Activated CD8-positive, alpha-beta T cell treated with anti-CD3 and anti-CD28 coated beads for 36 hours (primary cell): ENCODE results near the gene ADGRF3. TPM values are rescaled to one million over a fixed set of nuclear protein-coding genes. Genes with fewer than 3 reads are reported as not detected.

Experiments
- ATAC-seq: fragments of 200-7000 bp; cut with Tn5 transposase; one replicate; pipeline ENCODE4 v1.10.0; 2021; ENCODE audit warnings: mild to moderate bottlenecking, moderate library complexity
- CTCF ChIA-PET: fragments of 350-600 bp; sonication (Branson Sonifier 250); formaldehyde crosslinking; loops from one replicate; lab custom pipeline; 2021; ENCODE audit warnings: antibody characterized with exemption; lab: Charles Lee
- POLR2A ChIA-PET: fragments of 350-600 bp; sonication (Branson Sonifier 250); formaldehyde crosslinking; loops from one replicate; lab custom pipeline; 2021; ENCODE audit warnings: antibody characterized with exemption; lab: Charles Lee
- DNase-seq: peaks from one replicate; pipeline ENCODE4 v3.0.0-alpha.2; 2020
- H3K27ac Mint-ChIP-seq: one replicate; pipeline ENCODE4 v1.8.0; 2021; ENCODE audit warnings: mild to moderate bottlenecking, mixed read lengths
- H3K27me3 Mint-ChIP-seq: one replicate; pipeline ENCODE4 v1.8.0; 2021; ENCODE audit warnings: mixed read lengths
- H3K36me3 Mint-ChIP-seq: one replicate; pipeline ENCODE4 v1.8.0; 2021; ENCODE audit warnings: low read depth, mixed read lengths
- H3K4me1 Mint-ChIP-seq: one replicate; pipeline ENCODE4 v1.8.0; 2021; ENCODE audit warnings: low read depth, mixed read lengths
- H3K4me3 Mint-ChIP-seq: one replicate; pipeline ENCODE4 v1.8.0; 2021; ENCODE audit warnings: mild to moderate bottlenecking, moderate library complexity, mixed read lengths
- H3K9me3 Mint-ChIP-seq: one replicate; pipeline ENCODE4 v1.8.0; 2021; ENCODE audit warnings: mixed read lengths
- CTCF ChIP-seq: fragments of 200-600 bp; IDR thresholded peaks from one replicate; pipeline ENCODE4 v1.8.0; 2022; ENCODE audit warnings: antibody characterized with exemption, mild to moderate bottlenecking
- intact Hi-C: fragments of 100-400 bp; cut with micrococcal nuclease; formaldehyde crosslinking; loops from one replicate; pipeline ENCODE4 v1.10.0; 2022
- total RNA-seq, 2 experiments: library from RNA; stranded (reverse); gene quantifications; one replicate each; pipeline ENCODE4 v1.2.3, GENCODE V29; 2021

Gene ADGRF3
- total RNA-seq, 2 experiments from 2014 or later: 4.8 to 5.7 TPM

GRCh38 chr2:26366957-26367356 is 20.4 kb upstream of the ADGRF3 start:
- ATAC-seq (no peak), DNase-seq (no peak)
- TF ChIP-seq CTCF: no peak
- no peaks in the 10 kb centered on the region for H3K27me3 Mint-ChIP-seq
- peaks cover 39% of the 10 kb centered on the region for H3K36me3 Mint-ChIP-seq
- intact Hi-C loops: no loop called here
- CTCF ChIA-PET: interaction anchor here (1.0 to 1.3 kb wide), 2 partner anchors 36 to 211 kb away, joined by 3 read pairs; no protein-coding TSS in a partner anchor
- no peak overlapping the region for H3K4me3 Mint-ChIP-seq
- H3K9me3 Mint-ChIP-seq: no peaks in the 10 kb centered on the region
- POLR2A ChIA-PET: no interaction called here
- peaks cover 9% of the 10 kb centered on the region for H3K4me1 Mint-ChIP-seq
- no peak overlapping the region for H3K27ac Mint-ChIP-seq

GRCh38 chr2:26364669-26365068 is 18.1 kb upstream of the ADGRF3 start:
- no peak for ATAC-seq
- POLR2A ChIA-PET: no interaction called here
- Mint-ChIP-seq H3K4me3 (no peak overlapping the region), H3K9me3 (no peaks in the 10 kb centered on the region), H3K4me1 (peaks cover 19% of the 10 kb centered on the region), H3K27ac (no peak overlapping the region), H3K36me3 (peaks cover 36% of the 10 kb centered on the region), H3K27me3 (no peaks in the 10 kb centered on the region)
- intact Hi-C loops: no loop called here
- no peak for TF ChIP-seq CTCF
- CTCF ChIA-PET: no interaction called here
- DNase-seq: no peak

- H3K27me3 Mint-ChIP-seq: no peaks in the 10 kb centered on the region
- ATAC-seq: no peak
- H3K4me3 Mint-ChIP-seq: no peak overlapping the region
- peaks cover 30% of the 10 kb centered on the region for H3K36me3 Mint-ChIP-seq
- CTCF ChIA-PET: interaction anchor here (0.6 kb wide), 1 partner anchor 136 kb away, joined by 3 read pairs; no protein-coding TSS in a partner anchor
- H3K9me3 Mint-ChIP-seq: no peaks in the 10 kb centered on the region
- intact Hi-C loops: no loop called here
- peaks cover 26% of the 10 kb centered on the region for H3K4me1 Mint-ChIP-seq
- H3K27ac Mint-ChIP-seq: no peak overlapping the region
- POLR2A ChIA-PET: no interaction called here
- TF ChIP-seq CTCF: no peak
- DNase-seq: no peak
These were observed 17.4 kb upstream of the ADGRF3 start for GRCh38 chr2:26363958-26364357.

- intact Hi-C loops: no loop called here
- peak; percentile 51 for ATAC-seq
- TF ChIP-seq CTCF: no peak
- Mint-ChIP-seq H3K4me3 (no peak overlapping the region), H3K27me3 (no peaks in the 10 kb centered on the region), H3K9me3 (no peaks in the 10 kb centered on the region), H3K27ac (peak overlapping the region; percentile 21), H3K36me3 (peaks cover 25% of the 10 kb centered on the region), H3K4me1 (peaks cover 32% of the 10 kb centered on the region)
- no peak for DNase-seq
- POLR2A ChIA-PET: interaction anchor here (0.7 kb wide), 1 partner anchor 63 kb away, joined by 3 read pairs; no protein-coding TSS in a partner anchor
- CTCF ChIA-PET: interaction anchor here (0.6 kb wide), 1 partner anchor 136 kb away, joined by 3 read pairs; no protein-coding TSS in a partner anchor
These were observed 16.7 kb upstream of the ADGRF3 start for GRCh38 chr2:26363323-26363722.

- Mint-ChIP-seq H3K9me3 (no peaks in the 10 kb centered on the region), H3K27me3 (no peaks in the 10 kb centered on the region), H3K4me3 (no peak overlapping the region), H3K4me1 (peaks cover 59% of the 10 kb centered on the region), H3K36me3 (peaks cover 21% of the 10 kb centered on the region), H3K27ac (no peak overlapping the region)
- CTCF ChIA-PET: no interaction called here
- DNase-seq: no peak
- POLR2A ChIA-PET: no interaction called here
- no peak for TF ChIP-seq CTCF
- no peak for ATAC-seq
- intact Hi-C loops: no loop called here
These were observed 13.4 kb upstream of the ADGRF3 start for GRCh38 chr2:26359886-26360473.
